ENCODE measurements around the gene HLA-DOA. TPM values are rescaled to one million over a fixed set of nuclear protein-coding genes. Genes with fewer than 3 reads are reported as not detected.

Gene HLA-DOA
- total RNA-seq, 2 experiments from 2014 or later = 3.4 to 4.1 TPM

- H3K27me3 Mint-ChIP-seq = peaks cover 14% of the 10 kb centered on the region
- H3K36me3 Mint-ChIP-seq (ENCODE audit: low read depth) = no peaks in the 10 kb centered on the region
- no peak overlapping the region for H3K4me3 Mint-ChIP-seq
- ChIA-PET CTCF (interaction anchor here (1.3 to 2.0 kb wide), 4 partner anchors 12 to 613 kb away, joined by 3 to 8 read pairs (median 4); no protein-coding TSS in a partner anchor), POLR2A (interaction anchor here (1.4 to 2.3 kb wide), 3 partner anchors 45 to 57 kb away, joined by 4 to 22 read pairs (median 7); partner anchors contain the start of genes HLA-DPA1 and HLA-DPB1)
- no peak for DNase-seq
- H3K27ac Mint-ChIP-seq = peak overlapping the region; percentile 4
- H3K9me3 Mint-ChIP-seq = no peaks in the 10 kb centered on the region
- peaks cover 35% of the 10 kb centered on the region for H3K4me1 Mint-ChIP-seq
Measured at GRCh38 chr6:33028220-33028849, 18.9 kb upstream of the HLA-DOA start.

GRCh38 chr6:33024521-33024920 lies 15.1 kb upstream of the HLA-DOA start:
- Mint-ChIP-seq H3K27ac (no peak overlapping the region), H3K36me3 (ENCODE audit: low read depth) (no peaks in the 10 kb centered on the region), H3K4me3 (no peak overlapping the region), H3K9me3 (no peaks in the 10 kb centered on the region), H3K27me3 (peaks cover 2% of the 10 kb centered on the region), H3K4me1 (peaks cover 32% of the 10 kb centered on the region)
- CTCF ChIA-PET = interaction anchor here (0.7 to 1.4 kb wide), 2 partner anchors 10 to 12 kb away, joined by 3 read pairs; no protein-coding TSS in a partner anchor
- POLR2A ChIA-PET = no interaction called here
- no peak for DNase-seq

GRCh38 chr6:33023536-33023935 lies 14.1 kb upstream of the HLA-DOA start:
- H3K36me3 Mint-ChIP-seq (ENCODE audit: low read depth) = no peaks in the 10 kb centered on the region
- no peaks in the 10 kb centered on the region for H3K9me3 Mint-ChIP-seq
- no peak for DNase-seq
- peaks cover 2% of the 10 kb centered on the region for H3K27me3 Mint-ChIP-seq
- H3K4me1 Mint-ChIP-seq = peaks cover 32% of the 10 kb centered on the region
- CTCF ChIA-PET = no interaction called here
- H3K27ac Mint-ChIP-seq = no peak overlapping the region
- POLR2A ChIA-PET = no interaction called here
- no peak overlapping the region for H3K4me3 Mint-ChIP-seq

DNA sequence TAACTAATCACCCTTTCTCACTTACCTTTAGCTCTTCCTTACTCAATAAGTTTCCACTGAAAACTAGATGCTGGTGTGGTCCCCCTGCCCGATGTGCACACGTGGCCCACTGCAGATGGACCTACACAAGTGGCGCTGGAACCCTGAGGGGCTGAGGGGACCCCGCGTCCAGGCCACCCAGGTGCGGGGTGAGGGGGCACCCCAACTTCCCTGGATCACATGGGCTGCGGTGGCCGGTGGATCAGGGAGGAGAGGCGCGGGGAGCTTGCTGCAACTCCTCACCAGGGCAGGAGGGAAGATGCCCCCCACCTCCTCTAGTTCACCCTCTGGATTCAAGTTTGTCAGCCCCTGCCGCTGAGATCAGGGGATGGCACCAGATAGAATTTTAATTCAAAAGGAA lies 12.5 kb upstream of the HLA-DOA start:
- Mint-ChIP-seq H3K27ac (no peak overlapping the region), H3K4me3 (no peak overlapping the region), H3K27me3 (peaks cover 13% of the 10 kb centered on the region), H3K4me1 (peaks cover 32% of the 10 kb centered on the region), H3K36me3 (ENCODE audit: low read depth) (no peaks in the 10 kb centered on the region), H3K9me3 (no peaks in the 10 kb centered on the region)
- DNase-seq = no peak
- POLR2A ChIA-PET = no interaction called here
- CTCF ChIA-PET = no interaction called here

DNA sequence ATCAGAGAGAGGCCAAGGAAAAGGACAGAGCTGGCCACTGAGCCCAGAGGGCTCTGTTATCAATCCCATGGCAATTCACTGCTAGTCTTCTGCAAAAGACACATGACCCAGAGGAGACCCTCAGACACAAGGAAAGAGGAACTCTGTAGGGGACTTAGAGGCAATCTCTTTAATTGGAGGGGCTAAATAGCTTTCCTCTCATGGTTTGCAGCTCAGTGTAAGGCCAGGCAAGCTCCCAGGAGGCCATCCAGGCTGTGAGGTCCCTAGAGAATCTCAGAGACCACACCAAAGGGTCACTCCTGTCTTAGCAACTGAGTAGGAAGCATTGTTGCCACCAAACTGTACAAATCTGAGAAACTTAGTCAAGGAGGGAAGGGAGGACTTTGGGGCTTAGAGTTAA lies 10.0 kb upstream of the HLA-DOA start:
- Mint-ChIP-seq H3K36me3 (ENCODE audit: low read depth) (no peaks in the 10 kb centered on the region), H3K27ac (no peak overlapping the region), H3K9me3 (no peaks in the 10 kb centered on the region), H3K4me1 (peaks cover 25% of the 10 kb centered on the region), H3K27me3 (peaks cover 16% of the 10 kb centered on the region), H3K4me3 (no peak overlapping the region)
- DNase-seq = no peak
- ChIA-PET POLR2A (interaction anchor here (0.6 to 1.7 kb wide), 4 partner anchors 57 to 248 kb away, joined by 3 to 8 read pairs (median 4); partner anchors contain the start of gene HLA-DPB1), CTCF (interaction anchor here (0.9 to 7.8 kb wide), 6 partner anchors 10 to 229 kb away, joined by 4 to 60 read pairs (median 8); no protein-coding TSS in a partner anchor)

DNA sequence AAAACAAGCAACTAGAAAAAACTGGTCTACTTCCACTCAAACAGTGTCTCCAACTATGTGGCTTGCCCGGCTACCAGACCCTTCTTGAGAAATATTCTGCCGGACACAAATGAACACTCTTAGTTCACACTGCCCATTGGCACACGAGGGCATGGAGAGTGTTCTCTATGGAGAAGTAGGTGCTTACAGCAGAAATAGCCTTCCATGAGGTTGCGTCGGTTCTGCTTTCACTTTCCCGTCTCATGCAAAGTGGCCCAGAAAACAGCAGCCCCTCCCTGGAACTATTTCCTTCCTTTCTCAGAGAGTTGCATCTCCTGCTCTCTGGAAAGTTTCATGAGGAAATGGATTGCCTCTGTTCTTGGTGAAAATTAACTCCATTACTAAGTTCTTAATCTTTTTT lies 9.5 kb upstream of the HLA-DOA start:
- Mint-ChIP-seq H3K4me3 (no peak overlapping the region), H3K36me3 (ENCODE audit: low read depth) (no peaks in the 10 kb centered on the region), H3K27ac (no peak overlapping the region), H3K4me1 (peaks cover 24% of the 10 kb centered on the region), H3K9me3 (no peaks in the 10 kb centered on the region), H3K27me3 (peaks cover 21% of the 10 kb centered on the region)
- CTCF ChIA-PET = interaction anchor here (0.9 to 7.8 kb wide), 8 partner anchors 10 to 230 kb away, joined by 3 to 60 read pairs (median 6); no protein-coding TSS in a partner anchor
- peak; percentile 32 for DNase-seq
- POLR2A ChIA-PET = interaction anchor here (0.6 to 1.7 kb wide), 7 partner anchors 10 to 248 kb away, joined by 3 to 8 read pairs (median 3); partner anchors contain the start of gene HLA-DPB1

GRCh38 chr6:33018418-33018817 lies 9.0 kb upstream of the HLA-DOA start:
- no peak overlapping the region for H3K27ac Mint-ChIP-seq
- no peaks in the 10 kb centered on the region for H3K36me3 Mint-ChIP-seq (ENCODE audit: low read depth)
- no peak for DNase-seq
- H3K27me3 Mint-ChIP-seq = peaks cover 26% of the 10 kb centered on the region
- H3K4me1 Mint-ChIP-seq = peaks cover 24% of the 10 kb centered on the region
- H3K9me3 Mint-ChIP-seq = no peaks in the 10 kb centered on the region
- H3K4me3 Mint-ChIP-seq = no peak overlapping the region
- ChIA-PET POLR2A (interaction anchor here (0.7 to 1.7 kb wide), 6 partner anchors 11 to 249 kb away, joined by 3 to 8 read pairs (median 4); partner anchors contain the start of gene HLA-DPB1), CTCF (interaction anchor here (1.2 to 7.8 kb wide), 7 partner anchors 32 to 230 kb away, joined by 3 to 60 read pairs (median 6); no protein-coding TSS in a partner anchor)

GRCh38 chr6:33017694-33018353 lies 8.4 kb upstream of the HLA-DOA start:
- H3K9me3 Mint-ChIP-seq = no peaks in the 10 kb centered on the region
- no peaks in the 10 kb centered on the region for H3K36me3 Mint-ChIP-seq (ENCODE audit: low read depth)
- DNase-seq = no peak
- peaks cover 24% of the 10 kb centered on the region for H3K4me1 Mint-ChIP-seq
- POLR2A ChIA-PET = interaction anchor here (0.7 to 1.7 kb wide), 6 partner anchors 12 to 249 kb away, joined by 3 to 8 read pairs (median 4); partner anchors contain the start of gene HLA-DPB1
- peaks cover 32% of the 10 kb centered on the region for H3K27me3 Mint-ChIP-seq
- CTCF ChIA-PET = interaction anchor here (1.2 to 7.8 kb wide), 8 partner anchors 34 to 231 kb away, joined by 3 to 60 read pairs (median 6); no protein-coding TSS in a partner anchor
- no peak overlapping the region for H3K27ac Mint-ChIP-seq
- H3K4me3 Mint-ChIP-seq = no peak overlapping the region

DNA sequence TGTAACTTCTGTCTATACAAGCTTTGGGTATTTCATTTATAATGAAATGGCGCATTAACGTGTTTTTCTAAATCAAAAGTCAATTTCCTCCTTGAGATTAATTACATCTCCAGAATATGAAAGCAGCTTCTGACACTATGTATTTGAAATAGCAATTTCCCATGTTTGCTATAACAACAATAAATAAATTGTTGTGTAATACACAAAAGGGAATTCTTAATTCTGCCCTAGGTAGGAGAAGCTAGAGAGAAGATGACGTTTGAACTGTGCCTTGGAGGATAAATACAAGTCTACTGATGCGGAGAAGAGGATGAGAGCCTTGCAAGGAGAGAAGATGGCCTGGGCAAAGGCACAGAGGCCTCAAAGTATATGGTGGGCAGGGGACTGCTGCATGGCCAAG lies 7.6 kb upstream of the HLA-DOA start:
- H3K27me3 Mint-ChIP-seq = peaks cover 36% of the 10 kb centered on the region
- H3K9me3 Mint-ChIP-seq = no peaks in the 10 kb centered on the region
- no peak overlapping the region for H3K4me3 Mint-ChIP-seq
- DNase-seq = no peak
- CTCF ChIA-PET = interaction anchor here (0.9 to 7.8 kb wide), 9 partner anchors 10 to 232 kb away, joined by 3 to 60 read pairs (median 3); partner anchors contain the start of gene HLA-DPB1
- POLR2A ChIA-PET = interaction anchor here (1.4 kb wide), 1 partner anchor 59 kb away, joined by 5 read pairs; the partner anchor contains the start of gene HLA-DPB1
- H3K4me1 Mint-ChIP-seq = peaks cover 24% of the 10 kb centered on the region
- H3K27ac Mint-ChIP-seq = no peak overlapping the region
- H3K36me3 Mint-ChIP-seq (ENCODE audit: low read depth) = no peaks in the 10 kb centered on the region

DNA sequence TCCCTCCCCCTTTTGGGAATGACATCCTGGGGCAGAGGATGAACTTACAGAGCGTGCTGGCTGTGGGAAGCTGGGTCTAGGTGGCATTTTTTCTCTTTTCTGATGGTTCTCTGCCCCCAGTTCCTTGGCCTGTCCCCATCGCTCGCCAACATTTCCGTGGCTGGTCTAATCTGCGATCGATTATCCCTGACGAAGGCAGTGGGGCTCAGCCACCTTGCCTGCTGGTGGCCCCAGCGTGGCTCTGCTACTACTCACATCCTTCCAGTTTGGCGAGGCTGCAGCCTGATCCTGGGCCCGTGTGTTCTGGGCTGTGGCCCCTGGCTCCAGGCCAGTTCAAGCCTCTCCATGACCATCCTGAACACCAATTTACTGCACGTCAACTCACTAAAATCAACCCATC lies 6.4 kb upstream of the HLA-DOA start:
- CTCF ChIA-PET = interaction anchor here (0.9 to 7.8 kb wide), 14 partner anchors 11 to 233 kb away, joined by 3 to 60 read pairs (median 6); partner anchors contain the start of genes HLA-DPA1 and HLA-DPB1
- no peak for DNase-seq
- Mint-ChIP-seq H3K4me1 (peaks cover 24% of the 10 kb centered on the region), H3K9me3 (no peaks in the 10 kb centered on the region), H3K4me3 (no peak overlapping the region), H3K27me3 (peaks cover 42% of the 10 kb centered on the region), H3K27ac (no peak overlapping the region), H3K36me3 (ENCODE audit: low read depth) (no peaks in the 10 kb centered on the region)
- POLR2A ChIA-PET = interaction anchor here (1.1 to 1.6 kb wide), 3 partner anchors 54 to 60 kb away, joined by 4 to 5 read pairs (median 5); partner anchors contain the start of genes HLA-DPA1 and HLA-DPB1

- CTCF ChIA-PET = interaction anchor here (0.7 to 7.8 kb wide), 20 partner anchors 8 to 235 kb away, joined by 3 to 60 read pairs (median 4); partner anchors contain the start of genes HLA-DPA1 and HLA-DPB1
- peaks cover 46% of the 10 kb centered on the region for H3K27me3 Mint-ChIP-seq
Measured at GRCh38 chr6:33014841-33015634, 5.6 kb upstream of the HLA-DOA start.

DNA sequence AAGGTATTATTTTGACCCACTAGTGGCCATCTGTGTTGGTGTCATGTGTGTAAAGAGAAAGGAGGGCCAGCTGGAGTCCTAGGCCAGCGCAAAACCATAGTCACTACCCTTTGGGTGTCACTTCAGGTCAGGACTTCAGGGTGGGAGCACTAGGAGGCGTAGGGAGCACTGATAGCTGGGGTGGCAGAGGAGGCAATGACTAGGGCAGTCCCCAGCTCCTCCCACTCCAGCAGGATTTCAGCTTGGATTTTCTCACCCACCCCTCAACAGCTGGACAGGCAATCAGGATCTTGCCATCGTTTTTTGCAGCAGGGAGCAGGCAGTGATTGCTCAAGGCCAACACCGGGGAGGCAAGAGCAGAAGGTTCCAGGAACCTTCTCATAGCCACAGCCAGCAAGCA lies 4.2 kb upstream of the HLA-DOA start:
- Mint-ChIP-seq H3K36me3 (ENCODE audit: low read depth) (no peaks in the 10 kb centered on the region), H3K27me3 (peaks cover 55% of the 10 kb centered on the region), H3K9me3 (no peaks in the 10 kb centered on the region), H3K4me1 (peaks cover 20% of the 10 kb centered on the region), H3K4me3 (no peak overlapping the region), H3K27ac (no peak overlapping the region)
- POLR2A ChIA-PET = interaction anchor here (1.5 kb wide), 1 partner anchor 160 kb away, joined by 3 read pairs; the partner anchor contains the start of genes PSMB9 and TAP1
- DNase-seq = no peak
- CTCF ChIA-PET = interaction anchor here (0.8 to 7.8 kb wide), 8 partner anchors 11 to 235 kb away, joined by 3 to 60 read pairs (median 3); partner anchors contain the start of gene HLA-DPA1

More at GRCh38 chr6:33014841-33015634, 5.6 kb upstream of the HLA-DOA start:
- Mint-ChIP-seq H3K4me1 (peaks cover 22% of the 10 kb centered on the region), H3K4me3 (no peak overlapping the region), H3K9me3 (no peaks in the 10 kb centered on the region), H3K36me3 (ENCODE audit: low read depth) (no peaks in the 10 kb centered on the region), H3K27ac (no peak overlapping the region)
- POLR2A ChIA-PET = interaction anchor here (0.6 to 1.6 kb wide), 3 partner anchors 55 to 67 kb away, joined by 3 to 5 read pairs (median 4); partner anchors contain the start of gene HLA-DPA1
- peak; percentile 45 for DNase-seq

Measured in activated CD4-positive, alpha-beta memory T cell treated with anti-CD3 and anti-CD28 coated beads, Interleukin-2, amount 10 ng/mL, durations not matched to agents 7 days and 5 days (primary cell).